MCF 10A (cell line): ENCODE measurements around the gene HABP2. TPM values are rescaled to one million over a fixed set of nuclear protein-coding genes. Genes with fewer than 3 reads are reported as not detected.

Experiments used
- BruUV-seq: library from RNA; stranded (reverse); fragments of 400-500 nt; replicated peaks from 2 replicates; lab custom pipeline; 2021; lab: Mats Ljungman, UMichigan
- CTCF ChIA-PET: fragments of 300-600 bp; sonication (Branson Sonifier 250); formaldehyde crosslinking; extraction: SDS; loops from one replicate; lab custom pipeline; 2021; ENCODE audit warnings: antibody characterized with exemption, inconsistent platforms; lab: Yijun Ruan, JAX
- POLR2A ChIA-PET: fragments of 300-600, 350-650 bp; sonication (Branson Sonifier 250); formaldehyde crosslinking; extraction: SDS; loops from one replicate; lab custom pipeline; 2020; ENCODE audit warnings: antibody characterized with exemption, inconsistent platforms; lab: Yijun Ruan, JAX
- DNase-seq: peaks from one replicate; pipeline ENCODE4 v3.0.0-alpha.2; 2018; ENCODE audit not compliant: unreplicated experiment
- H3K27ac Mint-ChIP-seq: one replicate; pipeline ENCODE4 v1.8.0; 2022; ENCODE audit warnings: mild to moderate bottlenecking, low read depth, mixed read lengths; ENCODE audit not compliant: unreplicated experiment
- H3K27me3 Mint-ChIP-seq: one replicate; pipeline ENCODE4 v1.8.0; 2022; ENCODE audit warnings: mixed read lengths; ENCODE audit not compliant: insufficient read depth, unreplicated experiment
- H3K36me3 Mint-ChIP-seq: one replicate; pipeline ENCODE4 v1.8.0; 2022; ENCODE audit warnings: mild to moderate bottlenecking, moderate library complexity, mixed read lengths; ENCODE audit not compliant: insufficient read depth, unreplicated experiment
- H3K4me1 Mint-ChIP-seq: one replicate; pipeline ENCODE4 v1.8.0; 2022; ENCODE audit warnings: mixed read lengths; ENCODE audit not compliant: insufficient read depth, unreplicated experiment
- H3K4me3 Mint-ChIP-seq: one replicate; pipeline ENCODE4 v1.8.0; 2022; ENCODE audit warnings: mild to moderate bottlenecking, moderate library complexity, mixed read lengths; ENCODE audit not compliant: unreplicated experiment
- H3K9me3 Mint-ChIP-seq: one replicate; pipeline ENCODE4 v1.8.0; 2022; ENCODE audit warnings: mixed read lengths; ENCODE audit not compliant: unreplicated experiment
- CTCF ChIP-seq: fragments of 200-600 bp; IDR thresholded peaks from one replicate; pipeline ENCODE4 v1.8.0; 2022; ENCODE audit warnings: antibody characterized with exemption, mild to moderate bottlenecking; ENCODE audit not compliant: unreplicated experiment
- intact Hi-C: fragments of 100-400 bp; cut with micrococcal nuclease; formaldehyde crosslinking; loops from 2 replicates; pipeline ENCODE4 v1.14.1; 2022
- total RNA-seq: library from RNA; stranded (reverse); gene quantifications from 2 replicates; pipeline ENCODE4 v1.2.3, GENCODE V29; 2022

HABP2 gene
- total RNA-seq, 1 experiment from 2014 or later = not detected

- BruUV-seq = no TSS peak
- no peak for TF ChIP-seq CTCF
- intact Hi-C loops = loop anchor here (10.0 kb wide), 1 partner anchor 111 kb away; no protein-coding TSS in a partner anchor
- Mint-ChIP-seq H3K36me3 (no peaks in the 10 kb centered on the region), H3K9me3 (no peaks in the 10 kb centered on the region), H3K27me3 (peaks cover 12% of the 10 kb centered on the region), H3K4me3 (no peak overlapping the region), H3K4me1 (peaks cover 4% of the 10 kb centered on the region), H3K27ac (no peak overlapping the region)
- DNase-seq = peak; percentile 34
- ChIA-PET CTCF (interaction anchor here (0.6 to 1.0 kb wide), 2 partner anchors 47 to 349 kb away, joined by 3 to 4 read pairs; no protein-coding TSS in a partner anchor), POLR2A (no interaction called here)
These were observed 12.5 kb downstream of the HABP2 start for GRCh38 chr10:113565364-113565763.

DNA sequence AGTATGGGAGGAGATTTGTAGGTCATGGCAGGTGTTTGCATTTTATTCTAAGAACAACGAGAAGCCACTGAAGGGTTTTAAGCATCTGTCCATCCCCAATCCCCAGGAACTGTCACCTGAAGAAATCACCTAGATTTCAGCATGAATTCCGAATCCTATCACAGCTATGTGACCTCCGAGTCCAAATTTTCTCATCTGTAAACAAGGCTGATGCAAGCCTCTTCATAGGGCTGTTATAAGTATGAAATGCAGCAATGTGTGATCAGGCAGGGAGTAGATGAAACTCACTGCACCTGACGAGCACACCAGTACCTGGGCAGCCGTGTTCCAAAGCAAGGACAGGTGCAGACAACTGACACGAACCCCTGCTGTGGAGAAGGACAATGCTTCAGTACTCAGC is 14.0 kb downstream of the HABP2 start:
- no peak overlapping the region for H3K4me3 Mint-ChIP-seq
- H3K9me3 Mint-ChIP-seq = no peaks in the 10 kb centered on the region
- ChIA-PET POLR2A (no interaction called here), CTCF (interaction anchor here (0.6 to 0.8 kb wide), 2 partner anchors 13 to 1095 kb away, joined by 3 to 4 read pairs; no protein-coding TSS in a partner anchor)
- H3K27me3 Mint-ChIP-seq = peaks cover 12% of the 10 kb centered on the region
- no peak for TF ChIP-seq CTCF
- H3K36me3 Mint-ChIP-seq = no peaks in the 10 kb centered on the region
- no peak for DNase-seq
- no TSS peak for BruUV-seq
- intact Hi-C loops = loop anchor here (10.0 kb wide), 1 partner anchor 112 kb away; no protein-coding TSS in a partner anchor
- H3K27ac Mint-ChIP-seq = no peak overlapping the region
- H3K4me1 Mint-ChIP-seq = peaks cover 4% of the 10 kb centered on the region

- Mint-ChIP-seq H3K4me3 (no peak overlapping the region), H3K27me3 (peaks cover 39% of the 10 kb centered on the region), H3K27ac (no peak overlapping the region), H3K4me1 (no peaks in the 10 kb centered on the region), H3K9me3 (no peaks in the 10 kb centered on the region), H3K36me3 (no peaks in the 10 kb centered on the region)
- BruUV-seq = no TSS peak
- DNase-seq = no peak
- ChIA-PET POLR2A (interaction anchor here (0.7 kb wide), 1 partner anchor 1527 kb away, joined by 4 read pairs; no protein-coding TSS in a partner anchor), CTCF (interaction anchor here (0.6 kb wide), 2 partner anchors 196 to 434 kb away, joined by 3 read pairs; no protein-coding TSS in a partner anchor)
- intact Hi-C loops = loop anchor here (10.0 kb wide), 1 partner anchor 115 kb away; no protein-coding TSS in a partner anchor
- TF ChIP-seq CTCF = no peak
These were observed 16.7 kb downstream of the HABP2 start for GRCh38 chr10:113569576-113569975.

GRCh38 chr10:113572520-113573290 is 19.9 kb downstream of the HABP2 start:
- no peak for TF ChIP-seq CTCF
- ChIA-PET CTCF (interaction anchor here (0.5 to 3.3 kb wide), 3 partner anchors 9 to 1052 kb away, joined by 3 to 27 read pairs (median 5); no protein-coding TSS in a partner anchor), POLR2A (no interaction called here)
- Mint-ChIP-seq H3K27me3 (peaks cover 44% of the 10 kb centered on the region), H3K27ac (no peak overlapping the region), H3K4me3 (no peak overlapping the region), H3K4me1 (no peaks in the 10 kb centered on the region), H3K36me3 (no peaks in the 10 kb centered on the region), H3K9me3 (no peaks in the 10 kb centered on the region)
- BruUV-seq = no TSS peak
- intact Hi-C loops = no loop called here
- no peak for DNase-seq
